ENCODE data around the gene SSH2. TPM values are rescaled to one million over a fixed set of nuclear protein-coding genes. Genes with fewer than 3 reads are reported as not detected.

The SSH2 gene
- total RNA-seq, 1 experiment from 2014 or later, result 14.6 TPM

- H3K4me1 Mint-ChIP-seq, result peaks cover 22 to 24% of the 10 kb centered on the region in 2 experiments
- no peaks in the 10 kb centered on the region for H3K27me3 ChIP-seq (ENCODE audit: insufficient read depth, low read length)
- no peak overlapping the region for H4K8ac ChIP-seq (replicated peaks; ENCODE audit: insufficient read length, low read depth, low read length)
- TF ChIP-seq CTCF (conservative IDR thresholded peaks at IDR 0.05), result no peak
- H2BK20ac ChIP-seq (ENCODE audit: low read depth, low read length, poor library complexity, severe bottlenecking), result no peak overlapping the region
- no peak overlapping the region for H2BK120ac ChIP-seq (ENCODE audit: low read depth, low read length, poor library complexity, severe bottlenecking)
- H4K91ac ChIP-seq (ENCODE audit: insufficient read length, low read depth, low read length), result no peak overlapping the region
- H3K4me1 ChIP-seq (ENCODE audit: insufficient read depth, low read length), result 0 out of 2 replicates have a peak, but pooled peaks cover 2% of the 10 kb centered on the region
- no peak overlapping the region for H3K14ac ChIP-seq (ENCODE audit: insufficient read depth, low read length)
- no peaks in the 10 kb centered on the region for H3K9me3 Mint-ChIP-seq
- no peaks in the 10 kb centered on the region for H3K79me2 ChIP-seq (ENCODE audit: insufficient read depth, low read length)
- no peak overlapping the region for H3K4ac ChIP-seq (ENCODE audit: low read depth, low read length)
- no peak overlapping the region for H4K5ac ChIP-seq (ENCODE audit: insufficient read length, low read depth, low read length)
- no CpG with 5 or more reads among the region's 1 CpG for WGBS (ENCODE audit: extremely low coverage, insufficient read length, low lambda C conversion rate)
- H3K36me3 Mint-ChIP-seq (ENCODE audit: insufficient read depth in 1 of 3, low read depth in 3 of 3), result no peaks in the 10 kb centered on the region; a peak in 1 of 7 replicates
- no peak overlapping the region for H3K56ac ChIP-seq (ENCODE audit: insufficient read length, low read depth, low read length)
- H3K23ac ChIP-seq (ENCODE audit: insufficient read length, low read depth, low read length), result no peak overlapping the region
- no peak overlapping the region for H3T11ph ChIP-seq (ENCODE audit: low read length)
- H4K20me1 ChIP-seq (ENCODE audit: control insufficient read depth, insufficient read depth, insufficient read length), result no peaks in the 10 kb centered on the region
- H3K27ac Mint-ChIP-seq, result no peak overlapping the region
- no peaks in the 10 kb centered on the region for H3K23me2 ChIP-seq (ENCODE audit: insufficient read length, low read depth, low read length, poor library complexity, severe bottlenecking)
- H3K4me3 Mint-ChIP-seq, result no peak overlapping the region
- no peaks in the 10 kb centered on the region for H3K27me3 Mint-ChIP-seq (ENCODE audit: low read depth)
- no peak for DNase-seq
- H2BK5ac ChIP-seq (ENCODE audit: insufficient read length, low read length), result no peak overlapping the region
- H3K27ac ChIP-seq (ENCODE audit: insufficient read length, low read depth, low read length), result no peak overlapping the region
- no peak overlapping the region for H2BK15ac ChIP-seq (ENCODE audit: low read depth, low read length)
- no peak overlapping the region for H2AFZ ChIP-seq (ENCODE audit: low read length)
- no peak overlapping the region for H3K4me2 ChIP-seq (ENCODE audit: insufficient read depth, insufficient read length, low read length)
- H3K9me3 ChIP-seq (ENCODE audit: control insufficient read depth, low read depth, low read length), result no peaks in the 10 kb centered on the region
- H3K18ac ChIP-seq (ENCODE audit: insufficient read length, low read depth, low read length), result no peak overlapping the region
- H3K79me1 ChIP-seq (ENCODE audit: insufficient read depth, low read depth, low read length, poor library complexity, severe bottlenecking), result no peaks in the 10 kb centered on the region
- H3K9ac ChIP-seq (ENCODE audit: extremely low read depth, insufficient read length, low read length), result no peak overlapping the region
- no peak overlapping the region for H2AK5ac ChIP-seq (ENCODE audit: insufficient read length, low read length)
- no peak overlapping the region for H2BK12ac ChIP-seq (ENCODE audit: insufficient read length, low read depth, low read length)
Measured at GRCh38 chr17:29643817-29644160, 286.2 kb downstream of the SSH2 start.

Measured in H9 (cell line).